H1 (cell line): ENCODE measurements around the gene CBFA2T2. TPM values are rescaled to one million over a fixed set of nuclear protein-coding genes. Genes with fewer than 3 reads are reported as not detected.

ENCODE experiments used
- TAF1 ChIP-seq: IDR thresholded peaks from 2 replicates; pipeline ENCODE4 v1.6.1; 2011; ENCODE audit warnings: mild to moderate bottlenecking, low read depth, low read length
- TBP ChIP-seq: IDR thresholded peaks from 2 replicates; pipeline ENCODE4 v1.6.1; 2011; ENCODE audit warnings: low read depth, low read length, improper control_type of control experiment
- TEAD4 ChIP-seq: IDR thresholded peaks from 2 replicates; pipeline ENCODE4 v1.6.1; 2012; ENCODE audit warnings: low read depth, low read length, inconsistent platforms, mixed read lengths
- polyA plus RNA-seq, 7 experiments: library from polyadenylated mRNA; depleted of rRNA in 3 of 7; stranded (reverse) in 5 of 7; unstranded in 2 of 7; fragments of >200 nt in 5 of 7; fragments of 200-250 nt in 2 of 7; gene quantifications; 1 replicate in 5 of 7; 2 replicates in 1 of 7; 4 replicates in 1 of 7; pipeline versions ENCODE4 v1.2.1 to v1.2.3, GENCODE V29; 2011 to 2013; ENCODE audit warnings: missing spikeins in 2 of 7, mixed read lengths in 2 of 7
- total RNA-seq: library from RNA; stranded (reverse); fragmentation: NEBNext Ultra II Directional; extraction: Animal tissue kit (Norgen Biotek cat#: 25700); gene quantifications from 2 replicates; pipeline ENCODE4 v1.2.1, GENCODE V29; 2021

CBFA2T2 gene
- total and polyA plus RNA-seq, 2 of the 8 experiments (the other 6 are each of a cell fraction or from before 2014, with no cell fraction given), result 11.6 to 12.9 TPM

DNA sequence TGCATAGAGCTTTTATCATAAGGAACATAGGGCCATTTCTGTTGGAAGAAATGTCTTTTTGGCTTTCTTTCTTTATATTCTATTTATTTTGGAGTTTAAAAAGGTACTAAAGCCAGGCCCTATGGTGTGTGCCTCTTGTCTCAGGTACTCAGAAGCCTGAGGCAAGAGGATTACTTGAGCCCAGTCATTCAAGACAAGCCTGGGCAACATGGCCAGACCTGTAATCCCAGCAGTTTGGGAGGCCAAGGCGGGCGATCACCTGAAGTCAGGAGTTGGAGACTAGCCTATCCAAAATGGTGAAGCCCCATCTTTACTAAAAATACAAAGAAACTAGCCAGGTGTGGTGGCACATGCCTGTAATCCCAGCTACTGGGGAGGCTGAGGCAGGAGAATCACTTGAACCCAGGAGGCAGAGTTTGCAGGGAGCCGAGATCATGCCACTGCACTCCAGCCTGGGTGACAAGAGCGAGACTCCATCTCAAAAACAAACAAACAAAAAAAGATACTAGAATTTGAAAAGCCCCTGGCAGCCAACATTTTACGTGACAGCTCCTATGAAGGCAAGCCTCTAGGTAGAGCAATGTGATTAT lies 80.0 kb downstream of the CBFA2T2 start (continued):
- TF ChIP-seq TBP (no peak), TEAD4 (no peak), TAF1 (no peak)
